Measurements from ENCODE around the gene S1PR3.

S1PR3 gene

GRCh38 chr9:88969646-88970373 lies 21.5 kb upstream of the S1PR3 start:
- no peak for DNase-seq

- no peak for DNase-seq
These were observed 19.9 kb upstream of the S1PR3 start for GRCh38 chr9:88971131-88971960.

GRCh38 chr9:88972401-88972800 lies 18.9 kb upstream of the S1PR3 start:
- no peak for DNase-seq

- no peak for DNase-seq
These were observed 17.8 kb upstream of the S1PR3 start for GRCh38 chr9:88973281-88974045.

- no peak for DNase-seq
These were observed 16.6 kb upstream of the S1PR3 start for GRCh38 chr9:88974641-88975040.

GRCh38 chr9:88975966-88976889 lies 15.0 kb upstream of the S1PR3 start:
- no peak for DNase-seq

- DNase-seq: no peak
These were observed 14.4 kb upstream of the S1PR3 start for GRCh38 chr9:88976890-88977257.

GRCh38 chr9:88978034-88978433 lies 13.2 kb upstream of the S1PR3 start:
- no peak for DNase-seq

GRCh38 chr9:88979021-88979420 lies 12.2 kb upstream of the S1PR3 start:
- DNase-seq: no peak

GRCh38 chr9:88979791-88980190 lies 11.5 kb upstream of the S1PR3 start:
- DNase-seq: no peak

- peak; percentile 92 for DNase-seq
These were observed 10.5 kb upstream of the S1PR3 start for GRCh38 chr9:88980740-88981203.

- no peak for DNase-seq
These were observed 7.3 kb upstream of the S1PR3 start for GRCh38 chr9:88983865-88984542.

GRCh38 chr9:88984543-88984883 lies 6.8 kb upstream of the S1PR3 start:
- no peak for DNase-seq

GRCh38 chr9:88985616-88986015 lies 5.7 kb upstream of the S1PR3 start:
- no peak for DNase-seq

GRCh38 chr9:88986776-88987175 lies 4.5 kb upstream of the S1PR3 start:
- no peak for DNase-seq

GRCh38 chr9:88987661-88988060 lies 3.6 kb upstream of the S1PR3 start:
- DNase-seq: no peak

GRCh38 chr9:88988796-88989641 lies 2.2 kb upstream of the S1PR3 start:
- DNase-seq: peak; percentile 56

GRCh38 chr9:88990041-88990728 lies 1.1 kb upstream of the S1PR3 start:
- no peak for DNase-seq

GRCh38 chr9:88990729-88991065 lies 571 bp upstream of the S1PR3 start:
- DNase-seq: no peak

GRCh38 chr9:88992556-88992955 lies 1.3 kb downstream of the S1PR3 start:
- DNase-seq: no peak
